Measurements from ENCODE around the gene MTR.

Gene MTR

GRCh38 chr1:236950365-236950764 is 155.3 kb downstream of the MTR start:
- H4K20me1 ChIP-seq (ENCODE audit: insufficient read depth, low read length): no peaks in the 10 kb centered on the region
- no peaks in the 10 kb centered on the region for H3K9me2 ChIP-seq (ENCODE audit: low read depth, low read length)
- H3K27me3 ChIP-seq (ENCODE audit: insufficient read depth, low read length): no peaks in the 10 kb centered on the region
- H3K4me1 ChIP-seq (ENCODE audit: insufficient read depth, low read length, severe bottlenecking): no peaks in the 10 kb centered on the region
- H3K9me3 ChIP-seq (ENCODE audit: low read length): no peaks in the 10 kb centered on the region
- H3K4me3 ChIP-seq (ENCODE audit: low read depth, low read length, poor library complexity, severe bottlenecking): no peak overlapping the region
- H3K27ac ChIP-seq (ENCODE audit: low read depth, low read length, poor library complexity, severe bottlenecking): no peak overlapping the region
- no peak overlapping the region for H2AFZ ChIP-seq (ENCODE audit: low read length)
- TF ChIP-seq CTCF (IDR thresholded peaks at IDR 0.05; ENCODE audit: low read length) (no peak), EZH2 (IDR thresholded peaks at IDR 0.05; ENCODE audit: borderline replicate concordance, low read length) (no peak)
- H3F3A ChIP-seq (ENCODE audit: insufficient read depth, low read length): no peaks in the 10 kb centered on the region
- H3K4me2 ChIP-seq (ENCODE audit: low read length): no peak overlapping the region
- H3K36me3 ChIP-seq (ENCODE audit: insufficient read depth, low read length): no peaks in the 10 kb centered on the region
- H3K79me2 ChIP-seq (ENCODE audit: insufficient read depth, low read length): no peaks in the 10 kb centered on the region
- H3K9ac ChIP-seq (ENCODE audit: low read length): no peak overlapping the region

DNA sequence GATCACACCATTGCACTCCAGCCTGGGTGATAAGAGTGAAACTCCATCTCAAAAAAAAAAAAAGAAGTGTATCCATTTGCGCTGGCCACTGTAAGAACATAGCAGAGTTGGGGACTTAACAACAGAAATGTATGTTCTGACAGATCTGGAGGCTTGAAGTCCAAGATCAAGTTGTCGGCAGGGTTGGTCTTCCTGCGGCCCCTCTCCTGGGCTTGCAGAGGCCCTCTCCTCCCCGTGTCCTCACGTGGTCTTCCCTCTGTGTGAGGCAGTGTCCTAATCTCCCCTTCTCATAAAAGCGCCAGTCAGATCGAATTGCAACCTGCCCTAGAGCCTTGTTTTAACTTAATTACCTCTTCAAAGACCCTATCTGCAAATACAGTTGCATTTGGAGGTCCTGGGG is 156.6 kb downstream of the MTR start:
- TF ChIP-seq EZH2 (IDR thresholded peaks at IDR 0.05; ENCODE audit: borderline replicate concordance, low read length) (no peak), CTCF (IDR thresholded peaks at IDR 0.05; ENCODE audit: low read length) (no peak)
- Histone ChIP-seq H3K27ac (ENCODE audit: low read depth, low read length, poor library complexity, severe bottlenecking) (no peak overlapping the region), H3K9me2 (ENCODE audit: low read depth, low read length) (no peaks in the 10 kb centered on the region), H2AFZ (ENCODE audit: low read length) (no peak overlapping the region), H4K20me1 (ENCODE audit: insufficient read depth, low read length) (no peaks in the 10 kb centered on the region), H3F3A (ENCODE audit: insufficient read depth, low read length) (no peaks in the 10 kb centered on the region), H3K4me1 (ENCODE audit: insufficient read depth, low read length, severe bottlenecking) (no peaks in the 10 kb centered on the region), H3K4me3 (ENCODE audit: low read depth, low read length, poor library complexity, severe bottlenecking) (no peak overlapping the region), H3K79me2 (ENCODE audit: insufficient read depth, low read length) (no peaks in the 10 kb centered on the region), H3K9me3 (ENCODE audit: low read length) (no peaks in the 10 kb centered on the region), H3K36me3 (ENCODE audit: insufficient read depth, low read length) (no peaks in the 10 kb centered on the region), H3K4me2 (ENCODE audit: low read length) (no peak overlapping the region), H3K9ac (ENCODE audit: low read length) (no peak overlapping the region), H3K27me3 (ENCODE audit: insufficient read depth, low read length) (no peaks in the 10 kb centered on the region)

GRCh38 chr1:236952246-236953003 is 157.3 kb downstream of the MTR start:
- no peak overlapping the region for H2AFZ ChIP-seq (ENCODE audit: low read length)
- no peaks in the 10 kb centered on the region for H3F3A ChIP-seq (ENCODE audit: insufficient read depth, low read length)
- TF ChIP-seq CTCF (IDR thresholded peaks at IDR 0.05; ENCODE audit: low read length): no peak
- TF ChIP-seq EZH2 (IDR thresholded peaks at IDR 0.05; ENCODE audit: borderline replicate concordance, low read length): no peak
- no peaks in the 10 kb centered on the region for H3K79me2 ChIP-seq (ENCODE audit: insufficient read depth, low read length)
- no peak overlapping the region for H3K9ac ChIP-seq (ENCODE audit: low read length)
- no peaks in the 10 kb centered on the region for H4K20me1 ChIP-seq (ENCODE audit: insufficient read depth, low read length)
- H3K9me2 ChIP-seq (ENCODE audit: low read depth, low read length): no peaks in the 10 kb centered on the region
- no peak overlapping the region for H3K27ac ChIP-seq (ENCODE audit: low read depth, low read length, poor library complexity, severe bottlenecking)
- no peak overlapping the region for H3K4me3 ChIP-seq (ENCODE audit: low read depth, low read length, poor library complexity, severe bottlenecking)
- H3K27me3 ChIP-seq (ENCODE audit: insufficient read depth, low read length): no peaks in the 10 kb centered on the region
- H3K4me2 ChIP-seq (ENCODE audit: low read length): no peak overlapping the region
- no peaks in the 10 kb centered on the region for H3K36me3 ChIP-seq (ENCODE audit: insufficient read depth, low read length)
- H3K9me3 ChIP-seq (ENCODE audit: low read length): no peaks in the 10 kb centered on the region
- no peaks in the 10 kb centered on the region for H3K4me1 ChIP-seq (ENCODE audit: insufficient read depth, low read length, severe bottlenecking)
